Suppressor macrophage (primary cell): ENCODE data around the gene TMEM38B.
"Not testable (repeated sequence)": the region's sequence is repeated elsewhere in the genome, so short reads cannot be mapped to it uniquely, and the experiment has no call there.

Experiments used
- DNase-seq, 4 experiments: peaks; one replicate each; pipeline ENCODE4 v3.0.0-alpha.2; 2020 to 2022

The TMEM38B gene

GRCh38 chr9:105722099-105722498, 27.8 kb downstream of the TMEM38B start:
- no peak for DNase-seq

DNA sequence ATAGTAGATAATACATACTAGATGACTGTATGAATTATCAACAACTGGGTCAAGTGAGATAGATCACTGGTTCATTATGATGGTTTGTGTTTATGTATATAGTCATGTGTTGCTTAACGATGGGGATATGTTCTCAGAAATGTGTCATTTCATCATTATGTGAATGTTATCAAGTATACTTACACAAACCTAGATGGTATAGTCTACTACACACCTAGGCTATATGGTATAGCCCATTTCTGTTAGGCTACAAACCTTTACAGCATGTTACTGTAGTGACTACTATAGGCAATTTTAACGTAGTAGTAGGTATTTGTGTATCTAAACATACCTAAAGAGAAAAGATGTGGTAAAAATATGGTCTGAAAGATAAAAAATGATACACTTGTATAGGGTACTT, 31.0 kb downstream of the TMEM38B start:
- DNase-seq: no peak

- not testable (repeated sequence) for DNase-seq
Observed at GRCh38 chr9:105728230-105728629, 33.9 kb downstream of the TMEM38B start.

DNA sequence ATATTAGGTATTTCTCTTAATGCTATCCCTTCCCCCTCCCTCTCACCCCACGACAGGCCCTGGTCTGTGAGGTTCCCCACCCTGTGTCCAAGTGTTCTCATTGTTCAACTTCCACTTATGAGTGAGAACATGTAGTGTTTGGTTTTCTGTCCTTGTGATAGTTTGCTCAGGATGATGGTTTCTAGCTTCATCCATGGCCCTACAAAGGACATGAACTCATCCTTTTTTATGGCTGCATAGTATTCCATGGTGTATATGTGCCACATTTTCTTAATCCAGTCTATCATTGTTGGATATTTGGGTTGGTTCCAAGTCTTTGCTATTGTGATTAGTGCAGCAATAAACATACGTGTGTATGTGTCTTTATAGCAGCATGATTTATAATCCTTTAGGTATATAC, 37.1 kb downstream of the TMEM38B start:
- not testable (repeated sequence) for DNase-seq

DNA sequence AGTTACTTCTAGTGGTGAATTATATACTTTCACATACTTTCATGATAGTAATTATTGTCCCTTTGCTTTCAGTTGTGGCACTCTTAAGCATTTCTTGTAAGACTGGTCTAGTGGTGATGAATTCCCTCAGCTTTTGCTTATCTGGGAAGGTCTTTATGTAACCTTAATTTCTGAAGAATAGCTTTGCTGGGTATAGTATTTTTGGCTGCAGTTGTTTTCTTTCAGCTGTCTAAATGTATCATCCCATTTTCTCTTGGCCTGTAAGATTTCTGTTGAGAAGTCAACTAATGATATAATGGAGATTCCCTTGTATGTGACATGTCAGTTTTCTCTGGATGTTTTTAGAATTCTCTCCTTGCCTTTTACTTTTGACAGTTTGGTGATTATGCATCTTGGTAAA, 41.0 kb downstream of the TMEM38B start:
- no peak for DNase-seq

GRCh38 chr9:105737205-105737604, 42.9 kb downstream of the TMEM38B start:
- DNase-seq: no peak

- DNase-seq: no peak
Observed at GRCh38 chr9:105742088-105742487, 47.7 kb downstream of the TMEM38B start.

GRCh38 chr9:105747325-105747724, 53.0 kb downstream of the TMEM38B start:
- DNase-seq: not testable (repeated sequence)

DNA sequence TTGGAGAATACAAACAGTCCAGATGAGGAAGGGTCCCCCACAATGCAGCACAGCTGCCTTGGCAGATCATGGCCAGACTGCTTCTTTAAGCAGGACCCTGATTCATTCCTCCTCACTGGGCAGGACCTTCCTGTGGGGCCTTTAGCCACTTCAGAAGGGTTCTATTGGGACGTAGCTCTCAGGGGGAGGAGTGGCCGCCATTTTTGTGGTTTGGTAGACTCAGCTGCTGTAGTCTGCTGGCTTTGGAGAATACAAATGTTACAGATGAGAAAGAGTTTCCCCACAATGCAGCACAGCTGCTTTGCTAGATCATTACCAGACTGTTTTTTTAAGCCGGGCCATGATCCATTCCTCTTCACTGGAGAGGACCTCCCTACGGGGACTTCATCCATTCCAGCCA, 57.4 kb downstream of the TMEM38B start:
- no peak for DNase-seq

DNA sequence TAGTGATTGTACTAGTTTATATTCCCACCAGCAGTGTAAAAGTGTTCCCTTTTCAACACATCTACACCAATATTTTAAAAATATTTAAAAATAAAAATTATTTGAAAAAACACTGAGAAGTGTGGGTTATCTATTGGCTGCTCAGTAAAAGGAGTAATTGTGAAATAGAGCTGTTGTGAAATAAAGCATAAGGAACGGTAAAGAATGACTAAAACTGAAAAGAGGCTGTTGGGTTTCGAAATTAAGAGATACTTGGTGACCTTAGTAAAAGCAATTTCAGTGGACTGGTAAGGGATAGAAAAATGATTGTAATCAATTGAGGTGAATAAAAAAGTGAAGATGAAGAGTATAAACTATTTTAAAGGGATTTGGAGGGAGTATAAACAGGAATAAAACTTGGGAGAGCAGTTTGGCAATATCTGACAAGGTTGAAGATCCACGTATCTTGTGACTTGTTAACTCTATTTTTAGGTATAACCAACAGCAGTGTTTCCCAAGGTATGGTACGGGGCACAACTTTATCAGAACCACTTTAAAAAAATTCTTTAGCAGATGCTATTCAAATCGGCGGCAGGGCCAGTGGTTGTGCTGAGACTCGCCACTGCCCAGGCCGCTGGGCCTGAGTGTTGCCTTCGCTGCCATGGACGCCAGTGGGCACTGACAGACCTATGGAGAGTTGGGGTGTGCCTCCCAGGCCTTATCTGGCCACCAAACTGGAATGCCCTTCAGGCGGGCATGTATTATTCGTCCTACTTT, 63.3 kb downstream of the TMEM38B start:
- DNase-seq: peak in 2 of 4 experiments; percentile 53 to 68

DNA sequence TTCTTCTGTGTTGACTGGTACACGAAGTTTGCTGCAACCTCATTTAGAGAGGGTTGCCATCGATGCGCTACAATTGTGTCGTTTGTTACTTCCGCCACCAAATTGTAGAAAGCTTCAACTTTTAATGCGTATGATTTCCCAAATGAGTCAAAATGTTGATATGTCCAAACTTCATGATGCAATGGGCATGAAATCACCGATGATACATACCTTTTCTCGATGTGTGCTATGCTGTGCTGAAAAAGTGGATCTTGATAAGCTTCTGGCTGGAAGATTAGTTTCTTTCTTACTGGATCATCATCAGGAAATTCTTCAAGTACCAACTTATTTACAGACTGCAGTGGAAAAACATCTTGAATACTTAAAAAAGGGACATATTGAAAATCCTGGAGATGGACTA, 65.7 kb downstream of the TMEM38B start:
- DNase-seq: no peak

DNA sequence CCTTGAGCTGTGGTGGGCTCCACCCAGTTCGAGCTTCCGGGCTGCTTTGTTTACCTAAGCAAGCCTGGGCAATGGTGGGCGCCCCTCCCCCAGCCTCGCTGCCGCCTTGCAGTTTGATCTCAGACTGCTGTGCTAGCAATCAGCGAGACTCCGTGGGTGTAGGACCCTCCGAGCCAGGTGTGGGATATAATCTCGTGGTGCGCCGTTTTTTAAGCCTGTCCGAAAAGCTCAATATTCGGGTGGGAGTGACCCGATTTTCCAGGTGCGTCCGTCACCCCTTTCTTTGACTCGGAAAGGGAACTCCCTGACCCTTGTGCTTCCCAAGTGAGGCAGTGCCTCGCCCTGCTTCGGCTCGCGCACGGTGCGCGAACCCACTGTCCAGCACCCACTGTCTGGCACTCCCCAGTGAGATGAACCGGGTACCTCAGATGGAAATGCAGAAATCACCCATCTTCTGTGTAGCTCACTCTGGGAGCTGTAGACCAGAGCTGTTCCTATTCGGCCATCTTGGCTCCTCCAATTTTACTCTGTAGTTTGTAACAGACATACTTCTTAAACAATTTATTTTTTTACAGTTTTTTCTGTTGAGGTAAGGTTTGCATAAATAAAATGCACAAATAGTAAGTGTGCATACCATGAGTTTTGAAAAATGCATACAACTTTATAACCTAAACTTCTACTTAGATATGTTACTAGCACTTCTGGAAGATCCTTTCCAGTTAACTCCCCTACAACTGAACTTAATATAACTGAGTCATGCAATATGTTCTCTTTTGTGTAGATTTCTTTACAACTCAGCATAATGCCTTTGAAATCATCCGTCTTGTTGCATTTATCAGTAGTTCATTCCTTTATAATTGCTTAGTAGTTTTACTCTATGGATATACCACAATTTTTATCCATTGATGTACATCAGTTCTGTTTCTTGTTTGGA, 88.5 kb downstream of the TMEM38B start:
- not testable (repeated sequence) for DNase-seq

GRCh38 chr9:105783495-105783872, 89.1 kb downstream of the TMEM38B start:
- not testable (repeated sequence) for DNase-seq

DNA sequence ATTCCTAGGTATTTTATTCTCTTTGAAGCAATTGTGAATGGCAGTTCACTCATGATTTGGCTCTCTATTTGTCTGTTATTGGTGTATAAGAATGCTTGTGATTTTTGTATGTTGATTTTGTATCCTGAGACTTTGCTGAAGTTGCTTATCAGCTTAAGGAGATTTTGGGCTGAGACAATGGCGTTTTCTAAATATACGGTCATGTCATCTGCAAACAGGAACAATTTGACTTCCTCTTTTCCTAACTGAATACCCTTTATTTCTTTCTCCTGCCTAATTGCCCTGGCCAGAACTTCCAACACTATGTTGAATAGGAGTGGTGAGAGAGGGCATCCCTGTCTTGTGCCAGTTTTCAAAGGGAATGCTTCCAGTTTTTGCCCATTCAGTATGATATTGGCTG, 92.5 kb downstream of the TMEM38B start:
- DNase-seq: not testable (repeated sequence)

GRCh38 chr9:105816202-105816744, 121.9 kb downstream of the TMEM38B start:
- no peak for DNase-seq

GRCh38 chr9:105816981-105817380, 122.6 kb downstream of the TMEM38B start:
- DNase-seq: no peak

GRCh38 chr9:105818903-105819302, 124.6 kb downstream of the TMEM38B start:
- DNase-seq: no peak

GRCh38 chr9:105822814-105823213, 128.5 kb downstream of the TMEM38B start:
- no peak for DNase-seq
